K562 treated with DMSO at 1 percent for 4 hours (cell line): ENCODE measurements around the gene CYP26B1. TPM values are rescaled to one million over a fixed set of nuclear protein-coding genes. Genes with fewer than 3 reads are reported as not detected.

Experiments
- total RNA-seq: library from RNA; unstranded; fragments of 300-600 nt; gene quantifications from 2 replicates; pipeline ENCODE4 v1.2.3, GENCODE V29; 2022; ENCODE audit not compliant: insufficient read depth

Gene CYP26B1
- not detected in 2 replicates for total RNA-seq

GRCh38 chr2:72147303-72147971, at the start of gene CYP26B1:
Gene CYP26B1, minus strand, starts transcription at chr2:72147862. Its CDS starts 28 bp downstream, at chr2:72147834.

